Naive thymus-derived CD4-positive, alpha-beta T cell (primary cell): ENCODE measurements around the gene DHRS3. TPM values are rescaled to one million over a fixed set of nuclear protein-coding genes. Genes with fewer than 3 reads are reported as not detected.

Source experiments
- ATAC-seq: fragments of 150-1000 bp; cut with Tn5 transposase; 2 replicates; pipeline ENCODE4 v1.10.0; 2021; ENCODE audit warnings: mild to moderate bottlenecking, moderate library complexity
- CTCF ChIA-PET: fragments of 350-600 bp; sonication (Branson Sonifier 250); formaldehyde crosslinking; loops from one replicate; lab custom pipeline; 2021; ENCODE audit warnings: antibody characterized with exemption; lab: Charles Lee
- POLR2A ChIA-PET: fragments of 350-600 bp; sonication (Branson Sonifier 250); formaldehyde crosslinking; loops from one replicate; lab custom pipeline; 2021; ENCODE audit warnings: antibody characterized with exemption, inconsistent platforms; lab: Charles Lee
- DNase-seq, 9 donors: peaks; one replicate each; pipeline versions ENCODE4 v3.0.0 to v3.0.0-alpha.2; 2020 to 2022; ENCODE audit warnings: mixed read lengths in 1 of 9
- H3K27ac ChIP-seq: one replicate; pipeline ENCODE4 v1.7.0; 2013; ENCODE audit warnings: mild to moderate bottlenecking, low read depth, low read length, moderate library complexity
- H3K27me3 ChIP-seq, 2 donors: one replicate each; pipeline ENCODE4 v1.7.0; 2013; ENCODE audit warnings: low read length in 2 of 2, mild to moderate bottlenecking in 2 of 2, moderate library complexity in 2 of 2; ENCODE audit not compliant: control insufficient read depth in 2 of 2, insufficient read depth in 2 of 2
- H3K36me3 ChIP-seq, 3 experiments: 1 replicate in 2 of 3; 2 replicates in 1 of 3; pipeline ENCODE4 v1.7.0; 2013; ENCODE audit warnings: low read length in 3 of 3, mild to moderate bottlenecking in 3 of 3, moderate library complexity in 1 of 3; ENCODE audit not compliant: insufficient read depth in 3 of 3, control insufficient read depth in 2 of 3
- H3K4me1 ChIP-seq, 2 donors: one replicate each; pipeline ENCODE4 v1.7.0; 2013; ENCODE audit warnings: low read length in 2 of 2, mild to moderate bottlenecking in 2 of 2, moderate library complexity in 1 of 2; ENCODE audit not compliant: control insufficient read depth in 2 of 2, insufficient read depth in 2 of 2
- H3K4me3 ChIP-seq: 2 replicates; pipeline ENCODE4 v1.7.0; 2013; ENCODE audit warnings: mild to moderate bottlenecking, low read length
- H3K9me3 ChIP-seq, 3 experiments: 1 replicate in 2 of 3; 2 replicates in 1 of 3; pipeline ENCODE4 v1.7.0; 2013; ENCODE audit warnings: low read length in 3 of 3; ENCODE audit not compliant: control insufficient read depth in 2 of 3
- H3K27ac Mint-ChIP-seq, 9 donors: one replicate each; pipeline ENCODE4 v1.8.0; 2020 to 2022; ENCODE audit warnings: mixed read lengths in 9 of 9, mild to moderate bottlenecking in 8 of 9, moderate library complexity in 5 of 9, inconsistent platforms in 2 of 9
- H3K27me3 Mint-ChIP-seq, 5 donors: one replicate each; pipeline ENCODE4 v1.8.0; 2021 to 2022; ENCODE audit warnings: mixed read lengths in 5 of 5, mild to moderate bottlenecking in 1 of 5
- H3K36me3 Mint-ChIP-seq, 5 donors: one replicate each; pipeline ENCODE4 v1.8.0; 2020 to 2022; ENCODE audit warnings: mixed read lengths in 5 of 5, mild to moderate bottlenecking in 3 of 5, inconsistent platforms in 1 of 5
- H3K4me1 Mint-ChIP-seq, 7 donors: one replicate each; pipeline ENCODE4 v1.8.0; 2020 to 2022; ENCODE audit warnings: mixed read lengths in 7 of 7, mild to moderate bottlenecking in 3 of 7, inconsistent platforms in 1 of 7
- H3K4me3 Mint-ChIP-seq, 10 donors: one replicate each; pipeline ENCODE4 v1.8.0; 2020 to 2022; ENCODE audit warnings: mild to moderate bottlenecking in 10 of 10, mixed read lengths in 10 of 10, moderate library complexity in 6 of 10, inconsistent platforms in 2 of 10
- H3K9me3 Mint-ChIP-seq, 11 donors: one replicate each; pipeline ENCODE4 v1.8.0; 2020 to 2022; ENCODE audit warnings: mixed read lengths in 11 of 11, mild to moderate bottlenecking in 4 of 11, inconsistent platforms in 1 of 11, moderate library complexity in 1 of 11
- intact Hi-C, 2 donors: fragments of 100-400 bp; cut with micrococcal nuclease; formaldehyde crosslinking; loops; one replicate each; pipeline ENCODE4 v1.15.1; 2023
- polyA plus RNA-seq, 2 donors: library from polyadenylated mRNA; unstranded; fragments of 300-500 nt; fragmentation: Illumina TruSeq; gene quantifications; one replicate each; pipeline ENCODE4 v1.2.3, GENCODE V29; 2021
- total RNA-seq, 6 experiments: library from RNA in 5 of 6; stranded (reverse) in 5 of 6; gene quantifications; 1 replicate in 5 of 6; 2 replicates in 1 of 6; pipeline ENCODE4 v1.2.3 and lab custom pipeline; 2021 to 2026

DHRS3 gene
- total and polyA plus RNA-seq, 7 experiments from 2014 or later = 39.9 to 115 (median 68.9) TPM

GRCh38 chr1:12627296-12627695 lies 9.3 kb upstream of the DHRS3 start:
- no peak overlapping the region for H3K27ac ChIP-seq
- H3K36me3 ChIP-seq = no peaks in the 10 kb centered on the region
- H3K4me3 ChIP-seq = no peak overlapping the region
- peaks cover 0 to 17% (median 0%) of the 10 kb centered on the region in 5 donors for H3K27me3 Mint-ChIP-seq
- DNase-seq (no peak), ATAC-seq (no peak)
- H3K4me1 ChIP-seq = peaks cover 0 to 10% of the 10 kb centered on the region in 2 donors
- no peaks in the 10 kb centered on the region for H3K9me3 ChIP-seq
- peaks cover 5 to 17% (median 16%) of the 10 kb centered on the region in 7 donors for H3K4me1 Mint-ChIP-seq
- POLR2A ChIA-PET = interaction anchor here (0.9 kb wide), 2 partner anchors 113 to 217 kb away, joined by 4 to 6 read pairs; no protein-coding TSS in a partner anchor
- no peaks in the 10 kb centered on the region for H3K9me3 Mint-ChIP-seq
- H3K4me3 Mint-ChIP-seq = peak overlapping the region in 3 of 10 donors; percentile 7 to 43 (median 33)
- CTCF ChIA-PET = no interaction called here
- H3K36me3 Mint-ChIP-seq = no peaks in the 10 kb centered on the region
- H3K27me3 ChIP-seq = no peaks in the 10 kb centered on the region
- intact Hi-C loops = no loop called here
- peak overlapping the region in 4 of 9 donors; percentile 15 to 72 (median 32) for H3K27ac Mint-ChIP-seq

GRCh38 chr1:12626888-12627287 lies 8.9 kb upstream of the DHRS3 start:
- Mint-ChIP-seq H3K27me3 (peaks cover 0 to 18% (median 0%) of the 10 kb centered on the region in 5 donors), H3K27ac (peak overlapping the region in 4 of 9 donors; percentile 25 to 72 (median 32)), H3K9me3 (no peaks in the 10 kb centered on the region), H3K4me3 (peak overlapping the region in 4 of 10 donors; percentile 7 to 49 (median 38)), H3K4me1 (peaks cover 6 to 17% (median 14%) of the 10 kb centered on the region in 7 donors), H3K36me3 (no peaks in the 10 kb centered on the region)
- no peaks in the 10 kb centered on the region for H3K27me3 ChIP-seq
- ATAC-seq (no peak), DNase-seq (no peak)
- no peaks in the 10 kb centered on the region for H3K9me3 ChIP-seq
- no peak overlapping the region for H3K4me3 ChIP-seq
- ChIA-PET CTCF (interaction anchor here (0.7 kb wide), 1 partner anchor 28 kb away, joined by 4 read pairs; no protein-coding TSS in a partner anchor), POLR2A (interaction anchor here (0.9 kb wide), 2 partner anchors 113 to 216 kb away, joined by 4 to 6 read pairs; no protein-coding TSS in a partner anchor)
- peaks cover 0 to 10% of the 10 kb centered on the region in 2 donors for H3K4me1 ChIP-seq
- intact Hi-C loops = no loop called here
- no peaks in the 10 kb centered on the region for H3K36me3 ChIP-seq
- H3K27ac ChIP-seq = no peak overlapping the region

- Histone ChIP-seq H3K4me3 (no peak overlapping the region), H3K27me3 (no peaks in the 10 kb centered on the region), H3K4me1 (peaks cover 10 to 15% of the 10 kb centered on the region in 2 donors), H3K9me3 (no peaks in the 10 kb centered on the region), H3K27ac (no peak overlapping the region), H3K36me3 (no peaks in the 10 kb centered on the region)
- no peak for ATAC-seq
- Mint-ChIP-seq H3K27ac (peak overlapping the region in 1 of 9 donors; percentile 7), H3K27me3 (peaks cover 0 to 18% (median 0%) of the 10 kb centered on the region in 5 donors), H3K36me3 (no peaks in the 10 kb centered on the region), H3K9me3 (no peaks in the 10 kb centered on the region), H3K4me1 (peaks cover 9 to 27% (median 21%) of the 10 kb centered on the region in 7 donors), H3K4me3 (no peak overlapping the region)
- intact Hi-C loops = no loop called here
- DNase-seq = no peak
- POLR2A ChIA-PET = no interaction called here
- CTCF ChIA-PET = no interaction called here
These were observed 7.3 kb upstream of the DHRS3 start for GRCh38 chr1:12625276-12625675.

GRCh38 chr1:12622506-12622905 lies 4.5 kb upstream of the DHRS3 start:
- Histone ChIP-seq H3K4me1 (peaks cover 22 to 26% of the 10 kb centered on the region in 2 donors), H3K36me3 (no peaks in the 10 kb centered on the region), H3K9me3 (no peaks in the 10 kb centered on the region), H3K27ac (no peak overlapping the region), H3K27me3 (no peaks in the 10 kb centered on the region), H3K4me3 (no peak overlapping the region)
- Mint-ChIP-seq H3K27ac (no peak overlapping the region), H3K9me3 (peaks cover 0 to 6% (median 0%) of the 10 kb centered on the region in 11 donors), H3K27me3 (peaks cover 0 to 12% (median 0%) of the 10 kb centered on the region in 5 donors), H3K4me3 (no peak overlapping the region), H3K4me1 (peaks cover 22 to 40% (median 38%) of the 10 kb centered on the region in 7 donors), H3K36me3 (no peaks in the 10 kb centered on the region)
- intact Hi-C loops = no loop called here
- ChIA-PET POLR2A (no interaction called here), CTCF (no interaction called here)
- DNase-seq = no peak
- no peak for ATAC-seq

GRCh38 chr1:12621346-12622335 lies 3.6 kb upstream of the DHRS3 start:
- POLR2A ChIA-PET = interaction anchor here (0.7 to 6.3 kb wide), 4 partner anchors 19 to 302 kb away, joined by 3 to 42 read pairs (median 3); no protein-coding TSS in a partner anchor
- Mint-ChIP-seq H3K27ac (no peak overlapping the region), H3K4me1 (peaks cover 15 to 32% (median 29%) of the 10 kb centered on the region in 7 donors), H3K4me3 (no peak overlapping the region), H3K9me3 (peaks cover 0 to 10% (median 0%) of the 10 kb centered on the region in 11 donors), H3K36me3 (no peaks in the 10 kb centered on the region), H3K27me3 (peaks cover 0 to 15% (median 0%) of the 10 kb centered on the region in 5 donors)
- H3K36me3 ChIP-seq = peaks cover 0 to 8% (median 0%) of the 10 kb centered on the region in 3 experiments
- intact Hi-C loops = loop anchor here in 1 of 2 donors (2.0 kb wide), 1 partner anchor 393 kb away; no protein-coding TSS in a partner anchor
- no peak for DNase-seq
- H3K4me3 ChIP-seq = no peak overlapping the region
- H3K27me3 ChIP-seq = no peaks in the 10 kb centered on the region
- H3K27ac ChIP-seq = no peak overlapping the region
- CTCF ChIA-PET = interaction anchor here (0.8 to 8.1 kb wide), 7 partner anchors 8 to 311 kb away, joined by 3 to 110 read pairs (median 4); no protein-coding TSS in a partner anchor
- no peak for ATAC-seq
- no peaks in the 10 kb centered on the region for H3K9me3 ChIP-seq
- peaks cover 18 to 22% of the 10 kb centered on the region in 2 donors for H3K4me1 ChIP-seq

- Histone ChIP-seq H3K36me3 (peaks cover 0 to 11% (median 0%) of the 10 kb centered on the region in 3 experiments), H3K4me3 (no peak overlapping the region), H3K4me1 (peaks cover 16 to 25% of the 10 kb centered on the region in 2 donors), H3K27ac (no peak overlapping the region), H3K9me3 (no peaks in the 10 kb centered on the region), H3K27me3 (no peaks in the 10 kb centered on the region)
- Mint-ChIP-seq H3K4me1 (peaks cover 18 to 33% (median 28%) of the 10 kb centered on the region in 7 donors), H3K27ac (peak overlapping the region in 1 of 9 donors; percentile 17), H3K4me3 (peak overlapping the region in 4 of 10 donors; percentile 39 to 99 (median 94)), H3K36me3 (peaks cover 0 to 2% (median 0%) of the 10 kb centered on the region in 5 donors), H3K27me3 (peaks cover 0 to 20% (median 0%) of the 10 kb centered on the region in 5 donors), H3K9me3 (peaks cover 0 to 10% (median 0%) of the 10 kb centered on the region in 11 donors)
- no peak for DNase-seq
- CTCF ChIA-PET = interaction anchor here (0.7 to 8.1 kb wide), 13 partner anchors 9 to 310 kb away, joined by 3 to 110 read pairs (median 4); no protein-coding TSS in a partner anchor
- no peak for ATAC-seq
- intact Hi-C loops = loop anchor here (1.0 to 2.0 kb wide), 4 partner anchors 38 to 392 kb away; no protein-coding TSS in a partner anchor
- POLR2A ChIA-PET = interaction anchor here (0.7 to 7.4 kb wide), 4 partner anchors 19 to 301 kb away, joined by 3 to 204 read pairs (median 22); no protein-coding TSS in a partner anchor
These were observed 2.9 kb upstream of the DHRS3 start for GRCh38 chr1:12620931-12621330.
